GM18520 (cell line): ENCODE results near the gene SPATA9.

ENCODE experiments used
- ATAC-seq: cut with Tn5 transposase; IDR thresholded peaks from one replicate; pipeline ENCODE4 v1.9.1; 2021; ENCODE audit not compliant: unreplicated experiment

Gene SPATA9

DNA sequence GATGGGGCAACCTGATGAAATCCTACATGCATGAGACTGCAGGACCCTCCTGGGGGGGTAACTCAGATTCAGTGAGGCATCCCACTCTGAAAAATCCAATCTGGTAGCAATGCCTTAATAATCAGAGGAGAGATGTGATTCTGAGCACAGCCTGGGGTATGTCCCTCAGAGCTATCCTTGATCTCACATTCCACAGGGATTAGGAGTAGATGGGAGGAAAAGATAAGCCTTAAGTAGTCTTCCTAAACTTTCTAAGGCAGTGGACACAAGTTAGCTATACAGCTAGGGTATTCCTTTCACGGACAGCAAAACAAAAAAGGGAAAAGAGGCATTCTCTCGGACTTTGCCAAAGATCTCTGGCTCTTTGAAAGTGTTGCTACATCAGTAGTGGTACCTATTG lies 3.9 kb upstream of the SPATA9 start:
- no peak for ATAC-seq

DNA sequence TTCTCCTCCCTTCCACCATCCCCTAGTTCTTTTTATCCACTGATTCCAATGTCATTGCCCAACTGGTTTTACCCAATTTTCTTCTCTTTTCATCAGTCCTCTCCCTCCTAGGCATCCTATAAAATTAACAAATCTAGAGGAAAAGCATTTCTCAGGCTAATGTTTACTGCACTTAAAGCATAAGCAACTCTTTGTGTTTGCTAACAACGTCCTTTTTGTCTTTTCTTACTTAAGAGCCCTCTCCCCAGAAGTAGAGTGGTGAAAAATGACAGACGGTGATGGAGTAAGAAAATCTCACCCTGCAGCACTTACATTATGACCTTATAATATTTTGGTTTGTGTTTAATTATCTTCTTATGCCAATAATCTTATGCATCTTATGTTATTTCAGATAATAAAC lies 1.6 kb upstream of the SPATA9 start:
- no peak for ATAC-seq

DNA sequence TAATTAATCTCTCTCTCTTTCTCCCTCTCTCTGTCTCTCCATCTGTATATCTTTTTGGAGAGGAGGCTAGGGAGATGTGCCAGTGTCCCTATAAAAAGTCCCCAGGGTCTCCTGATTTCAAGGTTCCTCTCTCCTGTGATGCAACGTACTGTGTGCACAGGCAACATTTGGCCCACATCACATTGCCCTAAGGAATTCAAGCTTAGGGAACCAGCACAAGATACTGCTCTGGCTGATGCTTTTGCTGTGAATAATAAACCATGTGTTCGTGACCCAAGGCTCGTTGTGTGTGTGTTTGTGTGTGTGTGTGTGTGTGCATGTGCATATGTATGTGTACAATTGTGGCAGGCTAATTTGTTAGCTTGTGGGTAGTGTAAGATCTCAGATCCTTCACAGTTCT lies 9.7 kb downstream of the SPATA9 start:
- no peak for ATAC-seq

DNA sequence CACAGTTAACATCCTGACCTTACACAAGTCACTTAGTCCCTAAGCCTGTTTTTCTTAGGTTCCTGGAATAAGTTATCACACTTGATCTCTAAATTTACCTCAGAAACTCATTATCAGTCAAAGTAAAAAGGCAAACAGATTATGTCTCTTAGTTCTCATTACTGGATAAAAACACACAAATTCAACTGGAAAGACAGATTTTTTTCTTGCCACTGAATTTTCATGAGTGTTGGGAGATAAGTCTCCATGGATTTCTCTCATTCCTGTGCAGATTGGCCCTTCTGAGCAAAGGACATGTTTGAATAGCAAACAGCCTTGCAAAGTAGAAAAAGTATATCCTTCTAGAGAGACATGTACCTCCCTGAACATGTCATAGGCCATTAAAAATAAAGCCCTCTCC lies 10.2 kb downstream of the SPATA9 start:
- no peak for ATAC-seq

DNA sequence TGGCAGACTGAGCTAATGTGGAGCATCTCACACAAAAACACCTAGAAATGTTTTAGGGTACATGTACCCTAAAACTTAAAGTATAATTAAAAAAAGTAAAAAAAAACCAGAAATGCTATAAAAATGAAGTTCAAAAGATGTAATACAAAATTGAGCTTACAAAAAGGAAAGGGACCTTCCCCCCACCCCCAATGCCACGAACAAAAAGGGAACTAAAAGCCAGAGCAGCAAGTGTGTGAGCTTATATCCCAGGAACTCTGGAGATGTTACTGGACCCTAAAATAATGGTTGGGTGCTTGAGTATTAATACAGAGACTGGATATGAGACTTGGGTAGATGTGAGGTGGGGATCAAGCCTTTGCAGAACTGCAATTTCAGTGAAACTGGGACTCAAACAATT lies 11.0 kb downstream of the SPATA9 start:
- ATAC-seq: no peak

DNA sequence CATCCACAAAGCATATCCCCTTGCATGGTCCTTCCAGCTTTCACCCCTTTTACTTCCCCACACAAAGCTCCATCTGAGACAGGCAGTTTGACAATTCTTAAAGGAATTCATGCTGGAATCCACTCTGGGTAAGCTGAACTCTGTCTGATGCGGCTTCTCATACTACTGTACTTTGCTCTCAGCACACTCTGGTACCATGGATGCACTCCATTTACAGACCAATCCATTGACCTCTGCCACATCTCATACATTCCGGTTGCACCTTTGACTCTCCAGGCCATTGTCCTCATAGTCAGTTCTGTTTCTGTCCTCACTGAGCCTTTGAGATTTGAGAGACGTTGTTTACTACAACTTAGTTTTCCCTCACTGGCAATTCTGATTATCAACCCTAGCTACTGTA lies 12.2 kb downstream of the SPATA9 start:
- no peak for ATAC-seq

DNA sequence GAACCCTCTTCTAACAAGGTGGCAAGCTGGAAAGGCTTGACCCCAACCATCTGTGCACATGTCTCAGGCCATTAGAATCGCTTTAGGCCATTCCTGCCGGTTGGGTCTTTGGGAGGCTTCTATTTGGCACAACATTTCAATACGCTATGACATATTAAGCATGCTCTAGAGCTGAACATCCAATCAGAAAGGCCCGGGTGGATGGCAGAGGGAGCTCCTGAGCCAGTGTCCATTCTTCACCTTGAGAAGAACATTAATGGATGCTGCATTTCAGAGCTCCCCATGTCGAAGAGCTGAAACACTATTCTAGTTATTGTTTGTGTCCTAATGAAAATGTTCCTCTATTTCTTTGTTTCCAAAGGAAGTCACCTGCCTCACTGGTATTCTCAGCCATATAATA lies 12.8 kb downstream of the SPATA9 start:
- ATAC-seq: no peak

DNA sequence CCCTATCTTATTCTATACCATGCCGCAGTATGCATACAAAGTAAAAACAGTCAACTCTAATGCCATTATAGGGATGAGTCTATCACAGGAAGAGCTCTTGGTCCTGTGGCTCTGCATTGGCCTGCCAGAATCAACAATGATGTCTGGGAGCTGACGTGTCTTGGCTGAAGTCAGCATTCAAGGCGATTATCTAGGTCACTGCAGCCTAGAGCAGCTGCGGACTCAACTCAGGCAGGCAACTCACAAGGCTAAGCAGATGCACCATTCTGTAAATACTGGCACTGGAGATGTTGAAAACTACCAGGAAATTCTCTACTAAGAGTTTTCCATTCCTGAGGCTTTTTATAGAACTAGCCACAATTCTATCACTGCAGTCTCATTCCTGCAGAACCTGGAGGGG lies 13.3 kb downstream of the SPATA9 start:
- no peak for ATAC-seq

DNA sequence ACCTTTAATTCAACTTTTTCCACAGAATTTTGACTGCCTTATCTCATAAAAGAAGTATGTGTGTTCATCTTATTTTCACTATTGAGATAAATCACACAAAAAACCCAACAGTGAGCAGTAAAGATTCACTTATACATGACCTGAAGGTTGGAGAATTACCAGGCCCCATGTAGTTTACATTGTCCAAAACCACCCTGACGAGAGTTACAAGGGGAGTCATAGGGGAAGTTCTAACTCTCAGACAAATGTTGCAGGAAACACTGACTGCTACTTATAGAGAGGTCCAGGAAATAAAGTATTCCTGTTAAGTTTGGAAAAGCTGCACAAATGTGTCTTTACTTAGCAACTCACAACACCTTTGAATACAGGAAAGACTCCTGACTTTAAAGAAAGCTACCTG lies 14.1 kb downstream of the SPATA9 start:
- no peak for ATAC-seq

DNA sequence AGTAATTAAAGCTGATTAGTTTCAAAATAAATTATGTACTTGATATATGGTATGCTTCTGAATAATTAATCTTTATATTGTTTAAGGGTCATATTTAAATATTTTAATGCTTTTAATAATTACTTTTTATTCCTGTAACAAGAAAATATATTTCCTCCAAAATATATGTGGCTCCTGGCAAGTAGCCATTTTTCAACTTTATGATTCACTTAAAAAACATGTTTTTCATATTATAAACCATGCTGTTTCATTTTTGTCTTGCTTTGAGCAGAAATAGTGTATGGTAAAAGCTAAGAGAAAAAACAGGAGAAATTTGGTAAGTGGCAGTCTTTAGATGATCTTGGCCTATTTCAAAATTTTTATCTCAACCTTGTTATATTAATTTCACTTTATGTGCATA lies 14.6 kb downstream of the SPATA9 start:
- no peak for ATAC-seq

DNA sequence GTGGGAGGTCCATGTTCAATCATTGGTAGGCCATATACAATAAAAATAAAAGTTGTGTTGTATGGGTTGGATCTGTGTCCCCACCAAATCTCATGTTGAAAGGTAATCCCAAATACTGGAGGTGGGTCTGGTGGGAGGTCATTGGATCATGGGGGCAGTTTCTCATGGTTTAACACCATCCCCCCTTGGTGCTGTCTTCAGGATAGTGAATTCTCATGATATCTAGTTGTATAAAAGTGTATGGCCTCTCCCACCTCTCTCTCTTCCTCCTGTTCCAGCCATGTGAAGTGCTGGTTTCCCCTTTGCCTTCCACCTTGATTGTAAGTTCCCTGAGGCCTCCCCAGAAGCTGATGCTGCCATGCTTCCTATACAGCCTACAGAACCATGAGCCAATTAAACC lies 15.1 kb downstream of the SPATA9 start:
- no peak for ATAC-seq

DNA sequence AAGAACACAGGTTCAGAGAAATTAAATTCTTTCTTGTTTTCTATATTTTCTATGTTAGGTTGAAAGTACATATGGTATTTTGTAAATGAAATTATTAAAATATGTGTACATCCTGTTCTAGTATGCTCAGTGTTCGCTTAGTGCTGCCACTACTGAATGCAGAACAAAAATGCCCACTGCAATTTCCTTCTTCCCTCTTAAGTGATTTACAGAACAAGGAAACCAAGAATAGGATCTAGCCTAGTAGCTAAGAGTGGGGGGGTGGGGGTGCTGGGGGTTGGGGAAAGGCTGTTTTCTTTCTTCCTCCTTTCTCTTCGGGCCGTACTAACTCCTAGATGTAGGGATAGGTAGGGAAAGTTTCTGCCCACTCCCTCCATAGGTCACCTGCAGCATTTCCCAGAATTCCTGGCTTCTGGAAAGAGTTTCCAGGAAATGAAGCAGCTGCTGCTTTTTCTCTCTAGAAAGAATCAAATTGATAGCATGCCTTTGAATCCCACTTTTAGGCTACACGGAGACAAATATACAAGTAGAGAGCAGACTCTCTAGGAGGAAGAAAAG lies 15.7 kb downstream of the SPATA9 start:
- no peak for ATAC-seq

DNA sequence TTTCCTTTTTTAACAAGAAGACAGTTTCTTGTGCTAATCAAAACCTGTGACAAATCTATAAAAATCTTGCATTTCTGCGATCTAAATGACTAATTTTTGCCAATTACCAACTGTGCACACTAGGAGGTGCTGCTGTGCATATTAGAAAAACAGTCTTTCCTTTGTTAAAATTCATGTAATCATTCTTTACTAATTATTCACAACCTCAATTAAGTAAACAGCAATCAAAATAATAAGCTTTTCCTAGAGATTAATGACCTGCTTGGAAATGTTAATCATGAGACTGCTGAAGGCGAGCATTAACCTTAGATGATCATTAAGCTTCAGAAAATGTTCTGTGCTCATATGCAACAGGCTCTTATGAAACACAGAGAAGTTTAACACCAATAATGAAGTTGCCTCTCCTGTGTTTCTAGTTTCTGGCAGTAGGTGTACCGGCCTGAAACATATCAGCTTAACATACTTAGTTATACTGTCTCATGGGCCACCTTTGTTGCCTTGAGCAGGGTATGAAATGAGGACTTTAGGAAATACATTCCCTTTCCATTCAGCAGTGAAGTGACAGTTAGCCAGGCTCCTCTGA lies 18.5 kb downstream of the SPATA9 start:
- ATAC-seq: no peak

DNA sequence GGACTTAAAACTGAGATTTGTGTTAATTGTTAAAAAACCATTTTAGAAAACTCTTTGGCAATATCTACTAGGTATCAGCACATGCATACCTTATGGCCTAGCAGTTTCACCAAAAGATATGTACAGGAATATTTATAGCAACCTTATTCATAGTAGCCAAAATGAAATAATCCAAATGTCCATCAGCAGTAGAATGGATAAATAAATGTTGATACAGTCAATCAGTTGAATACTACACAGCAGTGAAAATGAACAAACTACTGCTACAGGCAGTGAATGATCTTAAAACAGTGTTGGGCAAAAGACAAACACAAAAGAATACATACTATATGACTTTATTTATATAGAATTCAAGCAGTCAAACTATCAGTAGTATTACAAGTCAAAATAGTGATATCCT lies 19.8 kb downstream of the SPATA9 start:
- no peak for ATAC-seq

DNA sequence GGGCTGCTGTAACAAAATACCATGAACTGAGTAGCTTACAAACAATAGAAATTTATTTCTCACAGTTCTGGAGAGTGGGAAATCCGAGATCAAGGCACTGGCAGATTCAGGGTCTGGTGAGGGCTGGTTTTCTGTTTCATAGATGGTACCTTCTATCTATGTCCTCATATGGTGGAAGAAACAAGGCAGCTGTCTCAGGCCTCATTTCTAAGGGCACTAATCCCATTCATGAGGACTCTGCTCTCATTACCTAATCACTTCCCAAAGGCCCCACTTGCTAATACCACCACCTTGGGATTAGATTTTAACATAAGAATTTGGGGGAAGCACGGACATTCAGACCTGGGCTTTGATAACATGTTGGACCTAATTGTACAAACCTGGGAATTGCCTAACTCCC lies 22.7 kb downstream of the SPATA9 start:
- no peak for ATAC-seq

DNA sequence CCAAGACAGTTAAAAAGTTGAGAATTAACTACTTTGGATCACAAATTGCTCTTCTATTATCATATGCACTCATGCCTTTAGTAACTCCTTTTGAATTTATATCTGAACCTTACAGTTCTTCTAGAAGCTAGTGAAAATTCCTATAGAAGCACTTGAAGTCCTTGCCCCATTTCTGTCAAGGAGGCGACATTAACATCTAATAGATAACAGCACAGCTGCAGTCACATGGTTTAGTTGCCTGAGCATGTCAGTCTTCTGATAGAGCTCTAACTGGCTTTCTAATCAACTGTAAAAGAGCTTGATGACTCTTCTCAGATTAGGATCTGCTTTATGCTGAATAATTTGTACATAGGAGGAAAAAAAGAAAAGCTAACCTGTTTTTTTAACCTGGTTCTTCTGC lies 27.2 kb downstream of the SPATA9 start:
- ATAC-seq: no peak

DNA sequence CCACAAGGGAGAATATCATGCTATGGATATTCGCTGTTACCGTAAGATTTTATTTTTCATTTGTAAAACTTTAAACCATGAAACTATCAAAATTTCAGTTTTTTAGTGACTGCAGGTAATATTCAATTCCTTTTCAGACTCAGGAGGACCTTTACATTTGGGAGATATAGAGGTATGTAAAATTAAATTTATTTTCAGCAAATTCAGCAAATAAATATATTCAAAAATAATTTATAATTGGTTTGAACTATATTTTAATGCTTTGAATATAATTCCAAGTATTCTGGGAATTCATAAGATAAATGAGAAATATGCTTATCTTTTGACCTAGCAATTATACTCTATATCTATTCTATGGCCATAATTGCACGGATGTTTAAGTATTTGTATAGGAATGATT lies 28.6 kb downstream of the SPATA9 start:
- ATAC-seq: no peak

DNA sequence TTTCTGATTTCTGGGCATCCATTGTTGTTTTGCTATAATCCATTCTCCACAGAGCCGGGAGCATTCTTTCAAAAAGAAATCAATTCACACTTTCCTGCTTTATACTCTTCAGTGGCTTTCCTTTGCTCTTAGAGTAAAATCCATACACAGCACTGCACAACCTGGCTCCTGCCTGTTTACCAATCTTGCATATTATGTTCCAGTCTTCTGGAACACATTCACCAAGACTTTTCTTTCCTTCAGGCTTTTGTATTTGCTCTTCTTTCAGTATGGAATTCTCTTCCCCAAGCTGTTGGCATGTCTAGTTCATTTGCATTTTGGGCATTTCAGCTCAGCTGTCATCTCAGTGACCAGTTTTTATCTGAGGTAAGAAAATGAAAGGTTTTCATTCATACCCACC lies 29.9 kb downstream of the SPATA9 start:
- no peak for ATAC-seq

DNA sequence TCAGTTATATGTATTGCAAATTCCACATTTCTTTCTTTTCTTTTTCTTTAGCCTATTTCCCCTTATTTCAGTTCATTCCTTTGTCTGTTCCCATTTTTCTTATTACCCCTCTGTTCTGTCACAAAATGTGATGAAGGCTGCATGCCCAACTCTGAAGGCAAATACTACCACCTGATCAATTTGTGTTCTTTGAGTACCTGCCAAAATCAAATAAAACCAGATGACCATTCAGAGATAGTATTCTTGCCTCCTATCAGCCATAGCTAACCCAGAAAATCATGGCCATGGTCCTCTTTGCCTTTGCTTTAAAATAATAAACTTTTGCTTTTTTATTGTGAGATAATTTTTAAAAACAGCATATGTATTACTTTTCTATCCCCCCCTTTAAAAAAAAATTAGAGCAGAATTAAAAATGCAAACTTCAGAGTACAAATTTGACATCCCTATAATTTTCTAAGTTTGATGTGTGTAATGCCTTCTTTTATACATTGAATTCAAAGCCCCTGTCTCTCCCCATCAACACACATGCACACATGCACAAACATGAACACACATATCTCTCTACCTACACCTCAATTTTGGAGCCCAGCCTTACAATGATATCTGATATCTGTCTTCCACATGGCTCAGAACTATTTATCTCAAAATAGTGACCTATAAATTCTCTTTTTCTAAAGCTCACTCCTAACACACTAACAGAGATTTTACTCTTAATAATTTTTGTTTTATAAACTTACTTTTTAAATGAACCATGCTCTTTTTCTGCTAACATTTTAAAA lies 32.8 kb downstream of the SPATA9 start:
- ATAC-seq: no peak

DNA sequence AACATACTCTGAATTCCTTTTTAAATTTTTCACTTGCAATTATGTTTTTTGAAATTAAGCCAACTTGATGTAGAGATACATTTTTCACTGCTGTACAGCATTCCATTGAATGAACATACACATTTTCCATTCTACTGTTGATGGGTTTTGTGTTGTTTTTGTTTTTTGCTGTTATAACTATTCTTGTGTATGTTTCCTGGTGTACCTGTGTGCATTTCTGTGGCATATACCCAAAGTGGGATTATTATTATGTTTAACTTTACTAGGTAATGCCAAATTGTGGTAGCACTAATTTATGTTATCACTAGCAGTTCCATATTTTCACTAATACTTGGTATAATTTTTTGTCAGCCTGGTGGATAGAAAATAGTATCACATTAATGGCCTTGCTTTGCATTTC lies 33.5 kb downstream of the SPATA9 start:
- ATAC-seq: no peak

DNA sequence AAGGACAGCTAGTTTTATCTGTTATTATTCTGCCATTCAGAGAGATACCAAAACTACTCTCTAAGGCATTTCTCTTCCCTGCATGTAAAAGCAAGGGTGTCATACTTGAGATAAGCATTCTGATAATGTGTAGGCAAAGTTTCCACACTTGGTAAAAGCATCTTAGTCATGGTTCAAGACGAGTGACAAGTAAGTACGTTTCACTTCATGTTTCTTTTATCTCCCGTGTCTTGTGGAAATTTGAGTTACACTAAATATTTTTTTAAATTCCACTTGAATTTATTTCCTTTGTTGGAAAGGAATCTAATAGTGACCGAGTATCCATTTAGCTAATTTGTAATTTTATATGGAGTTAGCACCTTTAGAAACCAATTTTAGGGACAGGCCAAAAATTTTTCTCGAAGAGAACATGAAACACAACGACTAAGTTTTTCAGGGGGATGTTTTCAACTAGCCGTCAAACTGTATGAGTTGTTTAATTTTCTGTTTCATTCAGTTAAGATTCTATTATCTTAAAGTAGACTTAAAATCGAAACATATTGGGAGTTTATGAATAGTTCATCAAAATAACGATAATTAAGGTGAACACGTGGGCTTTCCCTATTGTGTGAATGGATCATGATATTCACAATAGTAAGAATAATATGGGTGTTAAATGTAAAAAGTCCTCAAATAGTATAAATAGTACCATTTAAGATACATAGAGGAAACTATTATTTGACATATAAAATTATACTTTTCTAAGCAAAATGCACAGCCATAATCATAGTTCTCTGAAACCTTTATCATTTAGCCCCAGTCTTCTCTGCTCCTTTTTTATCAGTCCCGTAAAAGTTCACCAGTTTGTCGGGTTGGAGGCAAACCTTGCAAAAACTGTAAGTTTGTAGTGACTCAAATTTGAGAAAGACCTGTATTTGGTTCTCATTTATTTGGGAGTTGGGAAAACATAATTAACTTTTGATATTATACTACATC lies 34.6 kb downstream of the SPATA9 start:
- no peak for ATAC-seq
